Neural progenitor cell (in vitro differentiated cells): ENCODE data around the gene BACE2. TPM values are rescaled to one million over a fixed set of nuclear protein-coding genes. Genes with fewer than 3 reads are reported as not detected.

Source experiments
- DNase-seq: peaks from one replicate; pipeline ENCODE4 v3.0.0-alpha.2; 2016; ENCODE audit warnings: low spot score
- H2AFZ ChIP-seq: fragments of 200-600 bp; sonication (generic); replicated peaks from 2 replicates; pipeline ENCODE4 v1.6.1; 2016; ENCODE audit warnings: antibody characterized with exemption
- H3F3A ChIP-seq: fragments of 200-600 bp; sonication (generic); 2 replicates; pipeline ENCODE4 v1.6.1; 2016; ENCODE audit warnings: antibody characterized with exemption, low read depth
- H3K27ac ChIP-seq: fragments of 200-600 bp; sonication (generic); 2 replicates; pipeline ENCODE4 v1.5.1; 2016; ENCODE audit warnings: mild to moderate bottlenecking
- H3K27me3 ChIP-seq: fragments of 200-600 bp; sonication (generic); 2 replicates; pipeline ENCODE4 v1.6.1; 2016; ENCODE audit warnings: mild to moderate bottlenecking, moderate library complexity
- H3K36me3 ChIP-seq: fragments of 200-600 bp; sonication (generic); 2 replicates; pipeline ENCODE4 v1.5.1; 2016
- H3K4me1 ChIP-seq: fragments of 200-600 bp; sonication (generic); 2 replicates; pipeline ENCODE4 v1.6.1; 2016; ENCODE audit warnings: mixed run types
- H3K4me2 ChIP-seq: fragments of 200-600 bp; sonication (generic); 2 replicates; pipeline ENCODE4 v1.6.1; 2016
- H3K4me3 ChIP-seq: fragments of 200-600 bp; sonication (generic); 2 replicates; pipeline ENCODE4 v1.5.1; 2016
- H3K79me2 ChIP-seq: fragments of 200-600 bp; sonication (generic); 2 replicates; pipeline ENCODE4 v1.6.1; 2016; ENCODE audit warnings: low read depth
- H3K9ac ChIP-seq: fragments of 200-600 bp; sonication (generic); 2 replicates; pipeline ENCODE4 v1.6.1; 2016
- H3K9me3 ChIP-seq: fragments of 200-600 bp; sonication (generic); 2 replicates; pipeline ENCODE4 v1.5.1; 2016; ENCODE audit warnings: low read depth
- H4K20me1 ChIP-seq: fragments of 200-600 bp; sonication (generic); 2 replicates; pipeline ENCODE4 v1.6.1; 2016; ENCODE audit warnings: low read depth
- H3K27ac Mint-ChIP-seq: 3 replicates; pipeline ENCODE4 v1.8.0; 2021; ENCODE audit warnings: mixed read lengths
- H3K27me3 Mint-ChIP-seq: 2 replicates; pipeline ENCODE4 v1.8.0; 2022; ENCODE audit warnings: low read depth, mild to moderate bottlenecking, inconsistent platforms, moderate library complexity, mixed read lengths; ENCODE audit not compliant: insufficient read depth
- H3K36me3 Mint-ChIP-seq: 3 replicates; pipeline ENCODE4 v1.8.0; 2021; ENCODE audit warnings: mixed read lengths
- H3K4me1 Mint-ChIP-seq: 3 replicates; pipeline ENCODE4 v1.8.0; 2021; ENCODE audit warnings: mixed read lengths
- H3K4me3 Mint-ChIP-seq: 3 replicates; pipeline ENCODE4 v1.8.0; 2021; ENCODE audit warnings: mild to moderate bottlenecking, moderate library complexity, mixed read lengths
- H3K9me3 Mint-ChIP-seq: 3 replicates; pipeline ENCODE4 v1.8.0; 2020; ENCODE audit warnings: mixed read lengths
- EZH2 ChIP-seq: fragments of 200-600 bp; sonication (generic); IDR thresholded peaks from 2 replicates; pipeline ENCODE4 v1.6.1; 2017; ENCODE audit warnings: antibody characterized with exemption, mild to moderate bottlenecking, moderate library complexity
- EZH2phosphoT487 ChIP-seq: fragments of 200-600 bp; sonication (generic); IDR thresholded peaks from 2 replicates; pipeline ENCODE4 v1.6.1; 2017; ENCODE audit warnings: antibody characterized with exemption
- total RNA-seq: library from RNA; depleted of rRNA; stranded (reverse); fragments of >200 nt; gene quantifications from 2 replicates; pipeline ENCODE4 v1.2.3, GENCODE V29; 2015; ENCODE audit warnings: low replicate concordance
- TF ChIP-seq, protein P1 (sequence below): fragments of 200-600 bp; sonication (generic); IDR thresholded peaks from 2 replicates; pipeline ENCODE4 v1.5.1; 2017; ENCODE audit warnings: antibody characterized with exemption, mild to moderate bottlenecking

Gene BACE2
- total RNA-seq, 1 donor from 2014 or later: 0.15 TPM

DNA sequence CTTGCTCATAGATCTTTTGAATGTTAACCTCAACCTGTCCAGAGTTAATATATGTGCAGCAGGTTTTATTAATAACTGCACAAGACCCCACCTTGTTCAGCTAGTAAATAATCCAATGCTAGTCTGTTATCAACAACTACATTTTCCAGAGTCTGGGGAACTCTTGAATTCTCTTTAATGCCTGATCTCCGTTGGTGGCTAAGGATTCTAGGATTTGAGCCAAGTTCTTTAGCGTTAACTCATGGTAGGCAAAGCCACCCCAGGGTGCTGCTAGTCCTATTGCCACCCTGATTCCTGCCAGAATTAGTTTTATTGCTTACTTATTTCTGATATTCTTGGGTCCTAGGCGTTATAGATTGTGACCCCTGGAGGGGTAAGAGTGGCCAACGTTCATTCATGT, 12.8 kb downstream of the BACE2 start:
- Histone ChIP-seq H3K79me2 (no peaks in the 10 kb centered on the region), H3K9me3 (peaks cover 8% of the 10 kb centered on the region), H3K4me3 (no peak overlapping the region), H3K36me3 (no peaks in the 10 kb centered on the region), H4K20me1 (no peaks in the 10 kb centered on the region), H3K4me1 (peaks cover 12% of the 10 kb centered on the region), H3K27me3 (no peaks in the 10 kb centered on the region), H3K9ac (no peak overlapping the region), H2AFZ (no peak overlapping the region), H3F3A (no peaks in the 10 kb centered on the region), H3K27ac (no peak overlapping the region), H3K4me2 (no peak overlapping the region)
- TF ChIP-seq EZH2phosphoT487 (no peak), EZH2 (no peak)
- TF ChIP-seq, protein P1, sequence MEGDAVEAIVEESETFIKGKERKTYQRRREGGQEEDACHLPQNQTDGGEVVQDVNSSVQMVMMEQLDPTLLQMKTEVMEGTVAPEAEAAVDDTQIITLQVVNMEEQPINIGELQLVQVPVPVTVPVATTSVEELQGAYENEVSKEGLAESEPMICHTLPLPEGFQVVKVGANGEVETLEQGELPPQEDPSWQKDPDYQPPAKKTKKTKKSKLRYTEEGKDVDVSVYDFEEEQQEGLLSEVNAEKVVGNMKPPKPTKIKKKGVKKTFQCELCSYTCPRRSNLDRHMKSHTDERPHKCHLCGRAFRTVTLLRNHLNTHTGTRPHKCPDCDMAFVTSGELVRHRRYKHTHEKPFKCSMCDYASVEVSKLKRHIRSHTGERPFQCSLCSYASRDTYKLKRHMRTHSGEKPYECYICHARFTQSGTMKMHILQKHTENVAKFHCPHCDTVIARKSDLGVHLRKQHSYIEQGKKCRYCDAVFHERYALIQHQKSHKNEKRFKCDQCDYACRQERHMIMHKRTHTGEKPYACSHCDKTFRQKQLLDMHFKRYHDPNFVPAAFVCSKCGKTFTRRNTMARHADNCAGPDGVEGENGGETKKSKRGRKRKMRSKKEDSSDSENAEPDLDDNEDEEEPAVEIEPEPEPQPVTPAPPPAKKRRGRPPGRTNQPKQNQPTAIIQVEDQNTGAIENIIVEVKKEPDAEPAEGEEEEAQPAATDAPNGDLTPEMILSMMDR: no peak
- peaks cover 9% of the 10 kb centered on the region for H3K9me3 Mint-ChIP-seq
- DNase-seq: no peak
- H3K4me3 Mint-ChIP-seq: no peak overlapping the region
- H3K36me3 Mint-ChIP-seq: no peaks in the 10 kb centered on the region
- no peak overlapping the region for H3K27ac Mint-ChIP-seq
- peaks cover 9% of the 10 kb centered on the region for H3K4me1 Mint-ChIP-seq
- H3K27me3 Mint-ChIP-seq: no peaks in the 10 kb centered on the region

DNA sequence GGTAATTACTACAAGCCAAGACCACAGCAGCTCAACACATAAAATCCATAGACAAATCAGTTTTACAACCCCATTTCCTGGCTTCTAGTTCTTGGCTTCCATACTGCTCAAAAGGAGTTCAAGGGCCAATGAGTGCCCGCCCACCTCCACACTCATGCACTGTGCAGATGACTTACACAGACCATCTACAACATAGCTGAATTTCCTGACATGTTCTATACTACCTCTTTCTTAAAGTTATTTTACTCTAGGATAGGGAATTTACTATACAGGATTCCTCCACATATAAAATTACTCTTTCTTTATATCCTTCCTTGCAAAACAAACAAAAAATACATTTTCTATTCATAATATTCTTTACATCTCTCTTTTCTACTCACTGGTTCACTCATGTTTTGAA, 14.6 kb downstream of the BACE2 start:
- no peaks in the 10 kb centered on the region for H3K36me3 Mint-ChIP-seq

DNA sequence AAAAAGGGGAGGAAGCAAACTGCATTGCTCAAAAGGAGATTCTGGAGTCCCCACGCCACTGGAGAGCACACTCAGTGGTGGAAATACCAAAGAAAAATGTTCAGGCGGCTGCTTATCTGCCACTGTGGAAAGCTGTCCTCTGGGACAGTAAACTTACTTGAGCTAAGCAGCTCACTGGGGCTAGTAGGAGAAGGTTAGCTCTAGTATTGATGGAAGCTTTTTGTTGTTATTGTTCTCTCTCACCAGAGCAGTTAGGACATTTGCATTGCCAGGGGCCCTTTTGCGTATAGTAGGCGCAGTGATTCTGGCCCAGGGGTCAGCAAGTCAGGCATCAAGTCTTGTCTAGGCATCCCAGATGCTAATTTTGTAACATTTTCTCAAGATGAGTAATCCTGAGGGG, 15.6 kb downstream of the BACE2 start:
- no peak overlapping the region for H3K4me3 ChIP-seq
- no peak overlapping the region for H3K4me2 ChIP-seq
- H3K36me3 Mint-ChIP-seq: no peaks in the 10 kb centered on the region
- peaks cover 12% of the 10 kb centered on the region for H3K4me1 ChIP-seq
- no peak overlapping the region for H3K27ac ChIP-seq
- peaks cover 8% of the 10 kb centered on the region for H3K9me3 ChIP-seq
- no peaks in the 10 kb centered on the region for H3K27me3 ChIP-seq
- TF ChIP-seq EZH2 (no peak), EZH2phosphoT487 (no peak)
- TF ChIP-seq, protein P1: no peak
- H4K20me1 ChIP-seq: no peaks in the 10 kb centered on the region
- peaks cover 9% of the 10 kb centered on the region for H3K4me1 Mint-ChIP-seq
- H3K27me3 Mint-ChIP-seq: no peaks in the 10 kb centered on the region
- peaks cover 9% of the 10 kb centered on the region for H3K9me3 Mint-ChIP-seq
- peak overlapping the region; percentile 30 for H2AFZ ChIP-seq
- H3K27ac Mint-ChIP-seq: no peak overlapping the region
- H3K79me2 ChIP-seq: no peaks in the 10 kb centered on the region
- no peak for DNase-seq
- H3K36me3 ChIP-seq: no peaks in the 10 kb centered on the region
- H3K4me3 Mint-ChIP-seq: no peak overlapping the region
- H3K9ac ChIP-seq: no peak overlapping the region
- no peaks in the 10 kb centered on the region for H3F3A ChIP-seq

More for the DNA sequence above, 14.6 kb downstream of the BACE2 start:
- no peak for TF ChIP-seq EZH2
- TF ChIP-seq EZH2phosphoT487: no peak
- TF ChIP-seq, protein P1: no peak
- Mint-ChIP-seq H3K27me3 (no peaks in the 10 kb centered on the region), H3K27ac (no peak overlapping the region), H3K4me3 (no peak overlapping the region), H3K9me3 (peaks cover 9% of the 10 kb centered on the region), H3K4me1 (peaks cover 9% of the 10 kb centered on the region)
- Histone ChIP-seq H3K4me2 (no peak overlapping the region), H2AFZ (no peak overlapping the region), H3K9me3 (peaks cover 8% of the 10 kb centered on the region), H3K36me3 (no peaks in the 10 kb centered on the region), H3K9ac (no peak overlapping the region), H3F3A (no peaks in the 10 kb centered on the region), H3K79me2 (no peaks in the 10 kb centered on the region), H3K27me3 (no peaks in the 10 kb centered on the region), H3K4me3 (no peak overlapping the region), H3K27ac (no peak overlapping the region), H3K4me1 (peaks cover 12% of the 10 kb centered on the region), H4K20me1 (no peaks in the 10 kb centered on the region)
- no peak for DNase-seq
